ENCODE results near the gene PDIA6.

PDIA6 gene

GRCh38 chr2:10740226-10740625 is 72.4 kb downstream of the PDIA6 start:
- H3K9me3 Mint-ChIP-seq = no peaks in the 10 kb centered on the region
- intact Hi-C loops (cut with micrococcal nuclease) = loop anchor here (10.0 kb wide), 1 partner anchor 75 kb away; the partner anchor contains the start of gene PDIA6
- H3K27me3 Mint-ChIP-seq = peaks cover 3% of the 10 kb centered on the region
- H3K4me1 Mint-ChIP-seq (ENCODE audit: low read depth) = peaks cover 8% of the 10 kb centered on the region
- no peaks in the 10 kb centered on the region for H3K36me3 Mint-ChIP-seq (ENCODE audit: low read depth)
- H3K4me3 Mint-ChIP-seq = no peak overlapping the region
- H3K27ac Mint-ChIP-seq = no peak overlapping the region

- Mint-ChIP-seq H3K4me3 (no peak overlapping the region), H3K4me1 (ENCODE audit: low read depth) (peaks cover 5% of the 10 kb centered on the region), H3K36me3 (ENCODE audit: low read depth) (no peaks in the 10 kb centered on the region), H3K27ac (no peak overlapping the region), H3K27me3 (peaks cover 14% of the 10 kb centered on the region), H3K9me3 (no peaks in the 10 kb centered on the region)
- intact Hi-C loops (cut with micrococcal nuclease) = no loop called here
These were observed 74.4 kb downstream of the PDIA6 start for GRCh38 chr2:10738192-10738591.

- Mint-ChIP-seq H3K27ac (no peak overlapping the region), H3K4me3 (no peak overlapping the region), H3K27me3 (peaks cover 16% of the 10 kb centered on the region), H3K4me1 (ENCODE audit: low read depth) (no peaks in the 10 kb centered on the region), H3K9me3 (no peaks in the 10 kb centered on the region), H3K36me3 (ENCODE audit: low read depth) (no peaks in the 10 kb centered on the region)
- intact Hi-C loops (cut with micrococcal nuclease) = no loop called here
These were observed 78.6 kb downstream of the PDIA6 start for GRCh38 chr2:10733980-10734379.

- Mint-ChIP-seq H3K9me3 (no peaks in the 10 kb centered on the region), H3K4me1 (ENCODE audit: low read depth) (no peaks in the 10 kb centered on the region), H3K27ac (no peak overlapping the region), H3K4me3 (no peak overlapping the region), H3K27me3 (peaks cover 17% of the 10 kb centered on the region), H3K36me3 (ENCODE audit: low read depth) (no peaks in the 10 kb centered on the region)
- intact Hi-C loops (cut with micrococcal nuclease) = no loop called here
These were observed 79.0 kb downstream of the PDIA6 start for GRCh38 chr2:10733566-10733925.
